Skeletal muscle tissue (tissue), 4 donors: ENCODE data around the gene GCH1. TPM values are rescaled to one million over a fixed set of nuclear protein-coding genes. Genes with fewer than 3 reads are reported as not detected.

ENCODE experiments used
- H3K27ac ChIP-seq: one replicate; pipeline ENCODE4 v1.7.0; 2013; ENCODE audit warnings: mild to moderate bottlenecking, low read depth, low read length, inconsistent platforms
- H3K27me3 ChIP-seq, 3 donors: one replicate each; pipeline ENCODE4 v1.7.0; 2013; ENCODE audit warnings: low read length in 3 of 3; ENCODE audit not compliant: control insufficient read depth in 3 of 3, insufficient read depth in 3 of 3
- H3K36me3 ChIP-seq, 3 donors: one replicate each; pipeline ENCODE4 v1.7.0; 2013; ENCODE audit warnings: low read length in 3 of 3; ENCODE audit not compliant: control insufficient read depth in 3 of 3, insufficient read depth in 3 of 3
- H3K4me1 ChIP-seq, 3 donors: one replicate each; pipeline ENCODE4 v1.7.0; 2013; ENCODE audit warnings: low read length in 3 of 3, mild to moderate bottlenecking in 3 of 3; ENCODE audit not compliant: control insufficient read depth in 3 of 3, insufficient read depth in 3 of 3
- H3K4me3 ChIP-seq, 3 donors: one replicate each; pipeline ENCODE4 v1.7.0; 2013; ENCODE audit warnings: low read length in 3 of 3
- H3K9ac ChIP-seq, 3 donors: one replicate each; pipeline ENCODE4 v1.7.0; 2013; ENCODE audit warnings: low read length in 3 of 3, mild to moderate bottlenecking in 3 of 3, moderate library complexity in 2 of 3, low read depth in 1 of 3
- H3K9me3 ChIP-seq, 3 donors: one replicate each; pipeline ENCODE4 v1.7.0; 2013; ENCODE audit warnings: low read length in 3 of 3; ENCODE audit not compliant: control insufficient read depth in 3 of 3
- total RNA-seq: library from RNA; depleted of rRNA; stranded (reverse); fragments of >200 nt; gene quantifications from one replicate; pipeline ENCODE4 v1.2.3, GENCODE V29; 2014
- donor health status: Osteomylitis.

The GCH1 gene
- total RNA-seq, 1 donor from 2014 or later: 9.9 TPM

DNA sequence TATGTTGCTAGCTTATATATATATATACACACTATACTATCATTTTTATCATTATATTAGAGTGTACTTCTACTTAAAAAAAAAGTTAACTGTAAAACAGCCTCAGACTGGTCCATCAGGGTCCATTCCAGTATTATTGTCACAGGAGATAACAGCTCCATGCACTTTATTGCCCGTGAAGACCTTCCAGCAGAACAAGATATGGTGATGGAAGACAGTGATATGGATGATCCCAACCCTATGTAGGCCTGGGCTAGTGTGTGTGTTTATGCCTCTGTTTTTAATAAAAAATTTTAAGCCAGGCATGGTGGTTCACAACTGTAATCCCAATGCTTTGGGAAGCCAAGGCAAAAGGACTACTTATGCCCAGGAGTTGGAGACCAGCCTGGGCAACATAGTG lies 86.2 kb downstream of the GCH1 start:
- H3K36me3 ChIP-seq: no peaks in the 10 kb centered on the region
- no peaks in the 10 kb centered on the region for H3K9me3 ChIP-seq
- peaks cover 0 to 3% (median 0%) of the 10 kb centered on the region in 3 donors for H3K4me1 ChIP-seq
- H3K9ac ChIP-seq: no peak overlapping the region
- no peak overlapping the region for H3K4me3 ChIP-seq
- H3K27me3 ChIP-seq: peaks cover 0 to 3% (median 0%) of the 10 kb centered on the region in 3 donors
- no peak overlapping the region for H3K27ac ChIP-seq

GRCh38 chr14:54815515-54815914 lies 87.1 kb downstream of the GCH1 start:
- H3K4me1 ChIP-seq: peaks cover 0 to 3% (median 0%) of the 10 kb centered on the region in 3 donors

DNA sequence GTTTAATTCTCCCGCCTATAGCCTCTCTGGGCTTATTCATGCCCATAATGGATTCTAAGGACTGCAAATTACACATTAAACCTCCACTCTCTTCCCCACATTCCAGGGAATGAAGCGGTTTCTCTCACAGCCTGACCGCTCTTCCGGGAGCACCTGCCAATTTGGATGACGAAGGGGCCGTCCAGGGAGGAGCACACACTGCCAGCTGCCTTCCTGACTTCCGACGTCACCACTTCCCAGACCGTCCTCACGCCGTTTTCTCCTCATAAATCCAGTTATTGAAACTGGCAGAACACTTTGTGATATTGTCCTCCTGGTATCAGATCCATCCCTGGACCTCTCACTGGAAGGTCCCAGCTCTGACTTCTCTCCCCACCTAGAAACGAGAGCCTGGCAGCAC lies 87.6 kb downstream of the GCH1 start:
- Histone ChIP-seq H3K9me3 (no peaks in the 10 kb centered on the region), H3K4me3 (peak overlapping the region in 1 of 3 donors; percentile 6), H3K36me3 (no peaks in the 10 kb centered on the region), H3K27me3 (peaks cover 0 to 6% (median 0%) of the 10 kb centered on the region in 3 donors), H3K4me1 (peaks cover 0 to 3% (median 0%) of the 10 kb centered on the region in 3 donors), H3K9ac (no peak overlapping the region), H3K27ac (no peak overlapping the region)

More at GRCh38 chr14:54815515-54815914, 87.1 kb downstream of the GCH1 start:
- no peak overlapping the region for H3K27ac ChIP-seq
- no peak overlapping the region for H3K9ac ChIP-seq
- no peaks in the 10 kb centered on the region for H3K9me3 ChIP-seq
- H3K4me3 ChIP-seq: no peak overlapping the region
- H3K27me3 ChIP-seq: peaks cover 0 to 6% (median 0%) of the 10 kb centered on the region in 3 donors
- no peaks in the 10 kb centered on the region for H3K36me3 ChIP-seq

- Histone ChIP-seq H3K4me3 (no peak overlapping the region), H3K9ac (no peak overlapping the region), H3K9me3 (no peaks in the 10 kb centered on the region), H3K36me3 (no peaks in the 10 kb centered on the region), H3K4me1 (peaks cover 0 to 3% (median 0%) of the 10 kb centered on the region in 3 donors), H3K27ac (no peak overlapping the region), H3K27me3 (peaks cover 0 to 6% (median 0%) of the 10 kb centered on the region in 3 donors)
Observed at GRCh38 chr14:54814076-54814475, 88.5 kb downstream of the GCH1 start.

- H3K27ac ChIP-seq: no peak overlapping the region
- H3K9ac ChIP-seq: no peak overlapping the region
- H3K4me3 ChIP-seq: no peak overlapping the region
- peaks cover 0 to 3% (median 0%) of the 10 kb centered on the region in 3 donors for H3K4me1 ChIP-seq
- no peaks in the 10 kb centered on the region for H3K36me3 ChIP-seq
- H3K9me3 ChIP-seq: no peaks in the 10 kb centered on the region
- peaks cover 0 to 6% (median 2%) of the 10 kb centered on the region in 3 donors for H3K27me3 ChIP-seq
Observed at GRCh38 chr14:54813081-54813480, 89.5 kb downstream of the GCH1 start.

GRCh38 chr14:54812617-54813016 lies 90.0 kb downstream of the GCH1 start:
- Histone ChIP-seq H3K9ac (no peak overlapping the region), H3K27ac (no peak overlapping the region), H3K4me3 (no peak overlapping the region), H3K9me3 (no peaks in the 10 kb centered on the region), H3K27me3 (peaks cover 0 to 6% (median 3%) of the 10 kb centered on the region in 3 donors), H3K36me3 (no peaks in the 10 kb centered on the region), H3K4me1 (peaks cover 0 to 3% (median 0%) of the 10 kb centered on the region in 3 donors)

- H3K27me3 ChIP-seq: peaks cover 0 to 6% (median 3%) of the 10 kb centered on the region in 3 donors
- H3K27ac ChIP-seq: no peak overlapping the region
- H3K9ac ChIP-seq: no peak overlapping the region
- peaks cover 6 to 13% (median 11%) of the 10 kb centered on the region in 3 donors for H3K4me1 ChIP-seq
- H3K36me3 ChIP-seq: no peaks in the 10 kb centered on the region
- no peaks in the 10 kb centered on the region for H3K9me3 ChIP-seq
- no peak overlapping the region for H3K4me3 ChIP-seq
Observed at GRCh38 chr14:54809767-54810166, 92.9 kb downstream of the GCH1 start.

GRCh38 chr14:54808326-54809161 lies 94.1 kb downstream of the GCH1 start:
- peaks cover 0 to 6% (median 3%) of the 10 kb centered on the region in 3 donors for H3K27me3 ChIP-seq
- H3K36me3 ChIP-seq: no peaks in the 10 kb centered on the region
- H3K9ac ChIP-seq: no peak overlapping the region
- H3K4me1 ChIP-seq: peaks cover 6 to 11% (median 10%) of the 10 kb centered on the region in 3 donors
- no peak overlapping the region for H3K4me3 ChIP-seq
- no peak overlapping the region for H3K27ac ChIP-seq
- no peaks in the 10 kb centered on the region for H3K9me3 ChIP-seq

GRCh38 chr14:54807881-54808280 lies 94.7 kb downstream of the GCH1 start:
- H3K4me3 ChIP-seq: no peak overlapping the region
- H3K9ac ChIP-seq: no peak overlapping the region
- no peaks in the 10 kb centered on the region for H3K9me3 ChIP-seq
- H3K36me3 ChIP-seq: no peaks in the 10 kb centered on the region
- peaks cover 0 to 6% (median 3%) of the 10 kb centered on the region in 3 donors for H3K27me3 ChIP-seq
- no peak overlapping the region for H3K27ac ChIP-seq
- peaks cover 6 to 11% (median 10%) of the 10 kb centered on the region in 3 donors for H3K4me1 ChIP-seq

DNA sequence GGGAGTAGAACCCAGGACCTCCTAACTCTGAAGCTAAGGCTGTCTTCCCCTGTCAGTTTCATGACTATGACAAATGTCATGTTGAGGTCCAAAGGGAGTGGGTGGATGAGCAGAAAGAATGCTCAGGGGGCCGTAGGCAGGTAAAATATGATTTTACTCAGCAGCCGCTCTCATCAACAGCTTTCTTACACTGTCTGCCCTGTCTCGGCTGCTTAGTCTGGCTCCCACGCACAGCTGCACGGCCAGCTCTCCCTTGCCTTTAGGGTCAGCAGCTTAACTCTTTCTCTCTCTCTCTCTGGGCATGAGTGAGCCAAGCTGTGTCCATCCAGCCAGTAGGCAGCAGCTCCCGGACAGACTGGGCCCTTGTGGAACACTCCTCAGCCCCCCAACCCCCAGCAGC lies 95.2 kb downstream of the GCH1 start:
- H3K27me3 ChIP-seq: peaks cover 0 to 6% (median 3%) of the 10 kb centered on the region in 3 donors
- no peaks in the 10 kb centered on the region for H3K9me3 ChIP-seq
- H3K36me3 ChIP-seq: no peaks in the 10 kb centered on the region
- peaks cover 6 to 11% (median 10%) of the 10 kb centered on the region in 3 donors for H3K4me1 ChIP-seq
- no peak overlapping the region for H3K27ac ChIP-seq
- H3K4me3 ChIP-seq: no peak overlapping the region
- no peak overlapping the region for H3K9ac ChIP-seq
